ENCODE results near the gene MUCL1.

The MUCL1 gene

GRCh38 chr12:54890339-54890738, 36.0 kb downstream of the MUCL1 start:
- TF ChIP-seq PAX5 (IDR thresholded peaks at IDR 0.05; ENCODE audit: insufficient read depth, low read length, severe bottlenecking) (no peak), POLR2A (IDR thresholded peaks at IDR 0.05; ENCODE audit: low read depth, low read length) (no peak), SPI1 (IDR thresholded peaks at IDR 0.05; ENCODE audit: low read depth, low read length) (no peak), TAF1 (IDR thresholded peaks at IDR 0.05; ENCODE audit: low read depth, low read length) (no peak), POLR2AphosphoS5 (IDR thresholded peaks at IDR 0.05; ENCODE audit: low read depth, low read length) (no peak), POU2F2 (IDR thresholded peaks at IDR 0.05; ENCODE audit: low read depth, low read length) (no peak)
- DNase-seq (ENCODE audit: insufficient read length, low spot score) = no peak

GRCh38 chr12:54891717-54892478, 37.6 kb downstream of the MUCL1 start:
- FAIRE-seq (no peak), DNase-seq (ENCODE audit: insufficient read length, low spot score) (no peak)
- TF ChIP-seq PAX5 (IDR thresholded peaks at IDR 0.05; ENCODE audit: insufficient read depth, low read length, severe bottlenecking) (no peak), POU2F2 (IDR thresholded peaks at IDR 0.05; ENCODE audit: low read depth, low read length) (no peak), SPI1 (IDR thresholded peaks at IDR 0.05; ENCODE audit: low read depth, low read length) (no peak), POLR2AphosphoS5 (IDR thresholded peaks at IDR 0.05; ENCODE audit: low read depth, low read length) (no peak), POLR2A (IDR thresholded peaks at IDR 0.05; ENCODE audit: low read depth, low read length) (no peak), TAF1 (IDR thresholded peaks at IDR 0.05; ENCODE audit: low read depth, low read length) (no peak)

More at GRCh38 chr12:54890339-54890738, 36.0 kb downstream of the MUCL1 start:
- FAIRE-seq = no peak
